OCI-LY3 (cell line): Measurements from ENCODE around the gene CPSF7.

Source experiments
- EZH2phosphoT487 ChIP-seq: fragments of 200-600 bp; shearing (Covaris generic); IDR thresholded peaks from 2 replicates; pipeline ENCODE4 v1.6.1; 2018; ENCODE audit warnings: antibody characterized with exemption, mixed run types, low read depth
- TF ChIP-seq, protein P1 (sequence below): fragments of 200-600, 300-600 bp; sonication (generic); IDR thresholded peaks from 2 replicates; pipeline ENCODE4 v1.5.1; 2014; ENCODE audit warnings: antibody characterized with exemption, low read length, low read depth

DNA sequence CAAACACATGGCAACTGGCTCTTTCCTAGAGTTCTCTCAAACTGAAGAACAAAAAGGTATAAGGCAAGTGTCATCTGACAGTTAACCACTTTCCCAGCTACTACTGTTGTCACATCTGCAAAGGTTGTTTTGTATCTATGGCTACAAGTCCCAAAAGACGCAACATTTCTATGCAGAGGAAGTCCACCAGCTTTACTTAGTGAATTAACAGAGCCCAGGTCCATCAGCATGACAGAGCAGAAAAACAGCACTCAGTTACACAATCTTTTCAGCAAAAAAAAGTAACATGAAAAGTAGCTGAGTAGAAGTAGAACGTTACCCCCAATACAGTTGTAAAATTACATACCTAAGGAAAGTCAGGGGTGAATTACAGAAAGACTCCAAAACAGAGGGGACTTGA, 12.1 kb downstream of the CPSF7 start:
- no peak for TF ChIP-seq EZH2phosphoT487
- TF ChIP-seq, protein P1, sequence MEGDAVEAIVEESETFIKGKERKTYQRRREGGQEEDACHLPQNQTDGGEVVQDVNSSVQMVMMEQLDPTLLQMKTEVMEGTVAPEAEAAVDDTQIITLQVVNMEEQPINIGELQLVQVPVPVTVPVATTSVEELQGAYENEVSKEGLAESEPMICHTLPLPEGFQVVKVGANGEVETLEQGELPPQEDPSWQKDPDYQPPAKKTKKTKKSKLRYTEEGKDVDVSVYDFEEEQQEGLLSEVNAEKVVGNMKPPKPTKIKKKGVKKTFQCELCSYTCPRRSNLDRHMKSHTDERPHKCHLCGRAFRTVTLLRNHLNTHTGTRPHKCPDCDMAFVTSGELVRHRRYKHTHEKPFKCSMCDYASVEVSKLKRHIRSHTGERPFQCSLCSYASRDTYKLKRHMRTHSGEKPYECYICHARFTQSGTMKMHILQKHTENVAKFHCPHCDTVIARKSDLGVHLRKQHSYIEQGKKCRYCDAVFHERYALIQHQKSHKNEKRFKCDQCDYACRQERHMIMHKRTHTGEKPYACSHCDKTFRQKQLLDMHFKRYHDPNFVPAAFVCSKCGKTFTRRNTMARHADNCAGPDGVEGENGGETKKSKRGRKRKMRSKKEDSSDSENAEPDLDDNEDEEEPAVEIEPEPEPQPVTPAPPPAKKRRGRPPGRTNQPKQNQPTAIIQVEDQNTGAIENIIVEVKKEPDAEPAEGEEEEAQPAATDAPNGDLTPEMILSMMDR = no peak
